Measurements from ENCODE around the gene SNRNP200.
"Not testable (repeated sequence)": the region's sequence is repeated elsewhere in the genome, so short reads cannot be mapped to it uniquely, and the experiment has no call there.

SNRNP200 gene

DNA sequence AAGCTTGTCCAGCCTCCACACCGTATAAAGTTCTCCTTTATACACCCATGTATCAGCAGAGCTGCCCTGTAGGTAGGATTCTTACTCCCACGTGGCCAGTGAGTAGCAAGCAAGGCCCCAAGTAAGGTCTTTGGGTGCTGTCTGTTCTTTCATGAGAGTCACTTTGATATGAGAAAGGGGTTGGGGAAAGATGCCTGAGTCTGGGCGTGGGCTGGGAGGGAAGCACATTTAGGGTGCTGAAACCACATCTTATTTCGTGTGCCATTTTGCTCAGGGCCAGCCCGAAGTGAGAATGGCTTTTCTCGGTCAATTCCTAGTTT is 19.3 kb upstream of the SNRNP200 start:
- DNase-seq: no peak

DNA sequence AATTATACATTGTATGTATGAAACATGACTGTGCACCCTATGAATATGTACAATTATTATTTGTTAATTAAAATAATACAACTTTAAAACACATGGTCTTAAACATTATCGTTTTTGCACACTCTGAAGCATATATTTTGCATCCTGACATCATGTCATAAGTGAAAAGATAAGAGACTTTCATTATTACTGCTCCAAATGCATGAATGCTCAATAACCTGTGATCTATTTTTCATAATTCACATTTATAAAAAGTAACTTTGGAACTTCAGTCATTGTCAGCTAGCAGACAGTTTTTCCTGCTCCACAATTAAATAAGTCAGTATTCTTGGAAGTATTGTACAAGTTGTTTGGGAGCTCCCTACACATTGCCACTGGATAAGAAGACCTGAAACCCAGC is 18.5 kb upstream of the SNRNP200 start:
- no peak for DNase-seq

DNA sequence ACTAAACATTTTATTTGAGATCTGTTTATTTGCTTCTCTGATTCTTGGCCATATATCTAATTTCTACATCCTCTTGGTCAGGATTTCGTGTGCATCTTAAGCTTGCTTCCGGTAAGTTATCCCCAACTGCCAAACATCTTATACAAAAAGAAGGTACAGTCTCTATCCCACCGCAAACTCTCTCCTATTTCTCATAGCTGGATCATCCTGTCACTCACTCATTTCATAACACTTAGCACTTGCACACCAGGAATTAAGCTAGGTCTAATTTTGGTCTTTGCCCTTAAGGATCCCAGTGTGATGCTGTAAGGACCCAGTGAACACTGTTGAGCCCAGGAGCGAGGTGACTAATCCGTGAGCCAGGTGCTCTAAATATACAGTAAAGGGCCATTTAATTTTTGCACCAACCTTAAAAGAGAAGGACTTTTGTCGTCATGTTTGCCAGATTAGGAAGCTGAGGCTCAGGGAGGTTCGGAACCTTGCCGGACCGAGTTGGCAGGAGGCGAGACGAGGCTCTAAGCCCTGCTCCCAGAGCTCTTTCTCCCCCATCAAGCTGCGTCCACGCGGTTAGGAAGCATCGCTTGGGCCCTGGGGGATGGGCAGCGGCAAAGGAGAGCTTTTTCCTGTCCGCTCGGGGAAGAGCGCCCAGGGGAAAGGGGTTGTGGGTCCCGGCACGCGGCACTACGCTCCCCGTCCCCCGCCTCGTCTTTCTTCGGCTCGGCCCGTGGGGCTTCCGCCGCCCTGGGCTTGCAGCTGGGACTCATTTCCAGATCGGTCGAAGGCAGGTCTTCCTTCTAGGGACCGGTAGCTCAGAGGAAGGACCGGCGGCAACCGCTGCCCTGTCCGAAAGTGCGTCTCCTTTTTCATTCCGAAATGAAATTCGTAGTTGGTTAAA is 15.6 kb upstream of the SNRNP200 start:
- DNase-seq: peak; percentile 22

DNA sequence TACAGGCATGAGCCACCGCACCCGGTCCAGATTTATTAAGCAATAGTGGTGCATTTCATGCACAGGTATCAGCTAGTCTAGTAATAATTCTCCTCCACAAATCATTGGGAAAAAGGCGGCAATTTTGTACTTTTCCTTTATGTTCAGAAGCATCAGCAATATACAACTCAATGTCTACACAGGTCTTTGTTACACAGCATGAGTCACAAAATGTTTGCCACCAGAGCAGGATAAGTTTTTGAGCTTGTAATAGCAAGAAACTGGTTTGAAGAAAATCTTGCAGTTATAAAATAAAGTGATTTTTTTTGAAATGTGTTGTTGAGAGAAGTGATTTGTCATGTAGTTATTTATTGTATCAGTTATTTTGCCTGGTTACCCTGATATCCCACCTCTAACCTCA is 15.0 kb upstream of the SNRNP200 start:
- no peak for DNase-seq

DNA sequence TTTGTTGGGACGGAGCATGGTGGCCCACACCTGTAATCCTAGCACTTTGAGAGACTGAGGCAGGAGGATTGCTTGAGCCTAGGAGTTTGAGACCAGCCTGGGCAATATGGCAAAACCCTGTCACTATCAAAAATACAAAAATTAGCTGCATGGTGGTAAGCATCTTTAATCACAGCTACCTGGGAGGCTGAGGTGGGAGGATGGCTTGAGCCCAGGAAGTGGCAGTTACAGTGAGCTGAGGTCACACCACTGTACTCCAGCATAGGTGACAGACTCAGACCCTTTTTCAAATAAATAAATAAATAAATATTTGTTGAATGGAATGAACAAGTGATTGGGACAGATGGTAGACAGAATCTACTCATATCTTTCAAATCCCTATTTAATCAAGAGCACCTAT is 14.1 kb upstream of the SNRNP200 start:
- DNase-seq: no peak

DNA sequence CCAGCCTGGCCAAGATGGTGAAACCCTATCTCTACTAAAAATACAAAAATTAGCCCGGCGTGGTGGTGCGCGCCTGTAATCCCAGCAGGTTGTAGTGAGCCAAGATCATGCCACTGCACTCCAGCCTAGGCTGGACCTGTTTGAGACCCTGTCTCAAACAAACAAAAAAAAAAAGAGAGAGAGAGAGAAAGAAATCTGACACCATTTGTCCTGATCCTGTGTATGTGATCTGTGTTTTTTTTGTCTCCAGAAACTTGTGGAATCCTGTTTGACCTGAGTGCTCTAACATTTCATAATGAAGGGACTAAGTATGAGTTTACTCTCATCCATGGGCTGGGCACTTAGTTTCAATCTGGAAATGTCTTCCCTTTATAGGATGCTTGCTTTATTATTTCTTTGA is 13.4 kb upstream of the SNRNP200 start:
- DNase-seq: no peak

DNA sequence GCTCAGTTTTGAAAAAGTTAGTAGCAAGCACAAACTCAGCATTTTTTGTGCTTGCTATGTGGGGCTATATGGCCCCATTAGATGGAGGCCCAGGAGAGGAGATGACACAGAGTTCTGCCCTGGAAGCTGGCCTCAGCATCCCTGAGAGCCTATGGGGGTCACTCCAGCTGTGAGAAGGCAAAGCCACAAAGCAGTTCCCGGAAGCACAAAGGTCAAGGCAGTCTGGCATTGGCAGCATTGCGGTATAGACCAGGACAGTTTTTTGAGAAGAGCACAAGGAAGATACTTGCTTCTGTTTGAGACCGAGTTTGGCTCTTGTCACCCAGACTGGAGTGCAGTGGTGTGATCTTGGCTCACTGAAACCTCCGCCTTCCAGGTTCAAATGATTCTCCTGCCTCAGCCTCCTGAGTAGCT is 12.2 kb upstream of the SNRNP200 start:
- no peak for DNase-seq

DNA sequence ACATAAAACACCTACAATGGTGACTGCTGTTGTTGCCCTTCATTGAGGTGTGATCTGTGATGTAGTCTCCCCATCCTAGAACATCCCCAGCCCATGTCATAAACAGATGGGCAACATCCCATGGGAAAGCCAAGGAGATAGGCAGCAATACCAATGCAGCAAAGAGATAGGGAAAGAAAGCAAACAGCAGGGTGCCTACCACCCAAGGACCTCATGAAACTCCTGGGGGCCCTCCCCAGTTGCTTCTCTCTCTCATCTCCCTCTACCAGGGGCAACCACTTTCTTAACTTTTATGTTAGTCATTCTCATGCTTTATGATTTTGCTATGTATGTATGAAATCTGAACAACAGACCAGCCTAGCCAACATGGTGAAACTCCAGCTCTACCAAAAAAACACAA is 11.7 kb upstream of the SNRNP200 start:
- no peak for DNase-seq

DNA sequence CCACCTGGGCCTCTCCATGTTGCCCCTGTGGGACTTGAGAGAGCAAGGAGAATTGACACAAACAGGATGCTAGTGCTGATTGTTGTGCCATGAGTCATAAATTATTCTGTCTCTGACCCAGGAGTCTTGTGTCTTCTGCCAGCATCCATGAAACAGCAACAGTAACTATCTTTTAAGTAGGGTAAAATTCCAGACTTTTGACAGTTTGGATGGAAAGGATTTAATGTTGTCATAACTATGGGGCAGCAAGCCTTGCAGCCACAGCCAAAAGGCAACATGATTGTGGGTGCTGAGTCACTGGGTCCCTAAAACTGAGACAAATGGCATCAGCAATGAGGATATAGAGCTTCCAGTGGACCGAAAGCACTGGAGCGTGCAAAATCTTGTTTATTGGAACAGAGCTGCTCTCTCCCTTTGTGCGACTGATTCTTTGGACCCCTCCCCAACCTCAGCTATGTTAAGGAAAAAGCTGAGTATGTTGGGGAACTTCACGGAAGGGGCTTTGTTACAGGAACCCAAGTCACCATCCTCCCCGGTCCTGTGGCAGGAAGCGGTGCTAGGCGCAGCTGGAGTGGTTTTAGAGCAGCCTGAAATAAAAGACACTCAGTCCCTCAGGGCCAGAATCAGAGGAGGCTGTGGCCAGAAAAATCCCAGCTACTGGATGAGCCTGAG is 10.2 kb upstream of the SNRNP200 start:
- DNase-seq: peak; percentile 11

DNA sequence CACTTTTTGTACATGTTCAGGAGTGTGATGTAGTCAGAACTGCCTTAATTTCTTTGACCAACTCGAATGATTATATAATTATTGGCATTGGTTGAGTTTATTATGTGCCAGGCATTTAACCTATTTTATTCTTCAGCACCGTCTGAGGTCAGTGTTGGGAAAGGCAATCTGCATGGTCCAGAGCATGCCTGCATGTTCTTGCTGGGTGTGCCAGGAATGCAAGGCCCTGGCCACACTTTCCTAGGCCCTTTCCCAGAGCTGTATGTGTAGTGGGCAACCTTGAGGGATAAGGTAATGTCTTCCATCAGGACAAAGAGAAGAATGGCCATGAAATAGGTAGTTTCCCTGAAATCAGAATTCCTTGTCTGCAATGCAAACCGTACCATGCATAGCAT is 9.7 kb upstream of the SNRNP200 start:
- DNase-seq: no peak

DNA sequence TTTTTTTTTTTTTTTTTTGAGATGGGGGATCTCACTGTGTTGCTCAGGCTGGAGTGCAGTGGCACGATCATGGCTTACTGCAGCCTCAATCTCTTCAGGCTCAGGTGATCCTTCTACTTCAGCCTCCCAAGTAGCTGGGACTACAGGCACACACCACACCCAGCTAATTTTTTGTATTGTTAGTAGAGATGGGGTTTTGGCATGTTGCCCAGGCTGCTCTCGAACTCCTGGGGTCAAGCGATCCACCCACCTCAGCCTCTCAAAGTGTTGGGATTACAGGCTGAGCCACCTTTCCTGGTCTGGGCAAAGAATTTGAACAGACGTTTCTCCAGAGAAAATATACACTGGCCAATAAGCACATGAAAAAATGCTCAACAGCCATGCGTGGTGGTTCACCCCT is 2.9 kb upstream of the SNRNP200 start:
- peak; percentile 6 for DNase-seq

DNA sequence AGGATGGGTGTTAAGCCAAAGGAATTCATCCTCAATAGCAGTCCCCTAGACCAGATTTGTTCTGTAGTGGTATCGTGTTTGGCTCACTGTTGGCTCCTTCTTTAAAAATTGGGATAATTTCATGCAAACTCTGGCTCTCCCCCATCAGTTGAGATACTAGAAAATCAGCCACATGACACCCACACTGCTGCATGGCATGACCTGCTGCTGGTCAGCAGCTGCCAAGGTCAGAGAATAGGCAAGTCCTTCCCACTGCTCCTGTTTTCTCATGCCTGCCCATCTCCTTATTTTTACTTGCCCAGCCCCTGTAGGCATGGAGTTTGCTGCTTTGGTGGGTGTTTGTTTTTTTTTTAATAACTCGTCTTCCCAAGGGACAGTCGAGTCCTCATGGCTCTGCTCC is 1.0 kb upstream of the SNRNP200 start:
- DNase-seq: no peak

DNA sequence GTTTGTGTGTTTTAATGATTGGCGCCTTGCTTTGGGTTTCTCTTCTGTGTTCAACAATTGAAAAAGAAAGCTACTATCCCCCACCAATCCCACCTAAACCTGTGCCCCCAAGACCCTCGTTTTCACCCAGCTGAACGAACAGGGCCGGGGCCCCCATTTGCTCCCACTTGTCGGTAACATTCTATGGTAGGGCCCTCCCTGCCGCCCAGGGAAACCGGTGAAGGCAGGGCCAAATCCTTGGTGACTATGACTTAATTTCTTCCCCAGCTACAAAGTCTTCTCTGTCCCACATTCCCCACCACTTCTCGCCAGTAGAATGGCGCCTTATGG is 598 bp upstream of the SNRNP200 start:
- no peak for DNase-seq

DNA sequence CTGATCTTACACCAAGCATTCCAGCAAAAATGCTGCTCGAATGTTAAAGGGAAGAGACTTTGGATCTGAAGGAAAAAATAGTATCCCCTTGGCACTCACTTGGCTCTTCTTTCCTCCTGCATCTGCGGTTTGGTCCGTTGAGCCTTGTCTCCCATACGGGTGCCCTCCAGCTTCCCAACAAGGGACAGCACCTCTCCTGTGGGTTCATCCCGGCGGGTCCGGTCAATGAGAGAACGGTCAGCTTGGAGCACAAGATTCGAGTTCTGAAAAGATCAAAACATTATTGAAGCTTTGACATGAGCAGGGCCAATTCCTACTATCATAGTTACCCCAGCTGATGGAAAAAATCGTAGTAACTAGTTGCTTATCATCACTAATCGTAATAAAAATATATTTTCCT is 740 bp downstream of the SNRNP200 start:
- no peak for DNase-seq

DNA sequence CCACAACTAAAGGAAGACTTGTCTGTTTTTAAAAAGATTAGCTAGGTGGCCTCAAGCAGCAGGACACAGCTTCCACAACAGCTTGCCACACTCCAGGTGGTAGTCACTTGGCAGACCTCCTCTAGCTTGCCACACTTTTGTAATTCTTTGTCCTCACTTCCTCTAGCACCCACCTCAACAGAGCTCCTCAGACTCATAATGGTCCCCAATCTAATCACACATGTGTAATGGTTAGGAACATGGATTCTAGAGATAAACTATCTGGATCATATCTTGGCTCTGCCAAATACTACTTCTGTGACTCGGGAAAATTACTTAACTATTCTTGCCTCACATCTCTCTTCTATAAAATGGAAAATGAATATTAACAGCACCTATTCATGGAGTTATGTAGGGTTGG is 3.5 kb downstream of the SNRNP200 start:
- DNase-seq: no peak

DNA sequence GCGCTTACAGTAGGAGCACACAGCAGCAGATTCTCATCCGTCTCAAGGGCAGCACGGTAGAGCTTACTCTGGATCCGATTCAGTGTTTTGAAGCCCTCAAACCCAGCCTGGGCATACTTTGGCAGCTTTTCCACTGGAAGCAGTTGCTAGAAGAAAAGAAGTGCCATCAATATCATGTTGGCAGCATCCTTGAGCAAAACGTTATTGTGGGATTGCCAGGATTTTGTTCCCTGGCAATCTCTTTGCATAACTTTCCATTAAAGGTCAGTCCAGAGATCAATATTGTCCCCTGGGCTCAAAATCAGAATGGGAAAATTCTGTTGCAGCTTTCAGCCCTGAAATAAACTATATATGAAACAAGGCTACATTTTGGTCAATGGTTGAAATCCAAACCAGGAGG is 8.4 kb downstream of the SNRNP200 start:
- no peak for DNase-seq

DNA sequence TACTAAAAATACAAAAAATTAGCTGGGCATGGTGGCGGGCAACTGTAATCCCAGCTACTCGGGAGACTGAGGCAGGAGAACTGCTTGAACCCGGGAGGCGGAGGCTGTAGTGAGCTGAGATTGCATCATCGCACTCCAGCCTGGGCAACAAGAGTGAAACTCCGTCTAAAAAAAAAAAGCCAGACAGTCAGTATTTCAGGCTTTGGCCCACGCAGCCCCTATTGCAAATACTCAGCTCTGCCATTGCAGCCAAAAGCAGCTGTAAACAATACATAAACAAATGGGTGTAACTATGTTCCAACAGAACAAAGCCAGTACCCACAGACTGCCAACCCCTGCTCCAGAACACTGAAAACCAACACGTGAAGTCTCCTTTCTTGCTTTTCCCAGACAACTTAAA is 11.1 kb downstream of the SNRNP200 start:
- not testable (repeated sequence) for DNase-seq

DNA sequence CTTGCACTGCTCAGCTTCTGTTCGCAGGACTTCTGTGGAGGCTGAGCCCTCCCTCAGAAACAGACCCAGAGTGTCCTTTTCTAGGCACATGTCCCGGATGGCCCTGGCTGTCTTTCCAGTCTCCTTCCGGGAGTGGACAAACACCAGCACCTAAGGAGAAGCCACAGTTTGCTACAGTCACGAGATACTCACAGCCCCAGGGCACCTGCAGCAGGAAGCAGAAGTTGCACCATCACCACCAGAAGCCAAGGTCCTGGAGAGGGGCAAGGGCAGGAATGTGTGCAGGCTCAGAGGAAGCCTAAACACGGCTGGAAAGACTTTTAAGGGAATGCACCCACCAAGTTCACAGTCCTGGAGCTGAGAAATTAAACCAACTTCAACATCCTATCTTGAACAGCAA is 13.6 kb downstream of the SNRNP200 start:
- DNase-seq: no peak

DNA sequence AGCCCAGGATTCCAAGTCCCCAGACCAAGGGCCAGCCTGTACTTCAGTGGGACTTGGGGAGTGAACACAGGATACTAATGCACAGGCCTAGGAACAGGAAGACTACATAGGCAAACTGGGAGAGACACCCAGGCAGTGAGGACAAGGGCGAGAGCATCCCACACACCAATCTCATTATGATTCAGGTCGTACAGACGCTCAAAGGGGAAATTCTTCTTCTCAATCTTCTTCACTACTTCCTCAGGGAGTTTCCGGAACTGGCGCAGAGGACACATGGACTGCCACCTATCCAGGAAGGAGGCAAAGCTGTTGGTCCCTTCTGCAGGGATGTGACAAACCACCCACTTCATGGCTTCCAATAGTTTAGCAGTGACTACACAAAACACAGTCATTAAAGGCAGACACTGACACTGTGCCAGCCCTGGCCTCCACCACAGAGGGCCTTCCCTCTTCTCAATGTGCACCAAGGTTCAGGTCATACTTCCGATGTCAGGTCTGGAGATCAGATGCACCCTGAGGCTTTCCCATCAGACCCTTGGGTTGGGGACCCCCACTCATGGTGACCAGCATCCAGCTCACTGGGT is 18.0 kb downstream of the SNRNP200 start:
- DNase-seq: no peak

DNA sequence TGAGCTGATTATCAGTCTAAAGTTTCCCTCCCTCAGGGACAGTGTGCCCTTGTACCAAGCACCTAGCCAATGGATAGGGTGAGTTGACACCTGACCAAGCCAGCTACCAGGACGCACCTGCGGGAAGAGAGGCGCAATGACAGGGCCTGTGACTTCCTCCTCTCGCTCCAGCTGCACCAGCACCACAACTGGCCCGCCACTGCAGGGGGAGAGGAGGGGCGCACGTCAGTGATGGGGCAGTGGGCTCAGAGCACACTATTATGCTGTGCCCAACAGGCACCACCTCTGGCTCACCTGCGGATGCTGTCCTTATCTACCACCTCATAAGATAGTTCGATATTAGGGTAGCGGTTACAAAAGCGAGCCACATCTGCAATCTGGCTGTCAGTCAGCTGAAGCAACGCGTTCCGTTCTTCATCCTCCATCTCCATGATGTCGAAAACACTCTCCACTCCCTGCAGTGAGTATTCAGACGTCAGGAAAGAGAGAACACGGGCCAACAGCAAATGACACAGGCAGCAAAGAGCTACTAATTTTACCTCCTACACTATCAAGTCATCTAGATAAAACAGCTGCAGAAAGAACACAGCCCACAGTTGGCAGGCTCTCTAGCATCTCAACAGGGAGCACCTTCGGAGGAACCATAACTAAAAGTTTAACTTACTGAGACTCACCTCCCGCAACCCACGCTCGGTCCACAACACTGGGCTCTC is 28.4 kb downstream of the SNRNP200 start:
- DNase-seq: no peak

DNA sequence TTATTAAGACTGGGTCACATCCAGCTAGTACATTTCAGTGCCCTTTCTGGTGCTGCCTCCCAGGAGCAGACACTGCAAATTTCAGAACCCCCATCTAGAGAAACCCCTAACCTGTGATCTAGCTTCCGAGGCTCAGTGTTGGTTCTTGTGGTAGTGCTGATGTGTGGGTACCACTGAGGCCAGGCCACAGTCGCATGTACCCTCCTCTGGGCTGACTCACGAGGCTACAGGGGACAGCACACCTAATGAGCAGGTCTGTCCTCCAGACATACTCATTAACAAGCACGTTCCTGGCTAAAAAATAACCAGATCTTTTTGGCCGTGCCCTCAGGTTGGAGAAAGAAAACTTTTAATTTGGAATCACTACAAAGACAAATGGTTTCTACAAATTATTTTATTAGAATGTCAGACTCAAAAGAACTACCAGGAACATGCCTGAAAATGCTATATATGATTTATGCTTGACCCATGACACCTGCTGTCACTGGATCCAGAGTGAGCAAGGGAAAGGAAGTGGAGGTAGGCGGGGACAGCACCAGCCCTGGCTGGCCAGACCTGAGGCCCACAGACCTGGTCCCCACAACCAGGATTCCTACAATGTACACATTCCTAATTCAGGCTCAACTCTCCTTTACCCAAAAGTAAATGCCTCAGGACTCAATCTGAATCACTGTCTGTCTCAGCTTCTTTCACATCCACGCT is 30.8 kb downstream of the SNRNP200 start:
- no peak for DNase-seq

DNA sequence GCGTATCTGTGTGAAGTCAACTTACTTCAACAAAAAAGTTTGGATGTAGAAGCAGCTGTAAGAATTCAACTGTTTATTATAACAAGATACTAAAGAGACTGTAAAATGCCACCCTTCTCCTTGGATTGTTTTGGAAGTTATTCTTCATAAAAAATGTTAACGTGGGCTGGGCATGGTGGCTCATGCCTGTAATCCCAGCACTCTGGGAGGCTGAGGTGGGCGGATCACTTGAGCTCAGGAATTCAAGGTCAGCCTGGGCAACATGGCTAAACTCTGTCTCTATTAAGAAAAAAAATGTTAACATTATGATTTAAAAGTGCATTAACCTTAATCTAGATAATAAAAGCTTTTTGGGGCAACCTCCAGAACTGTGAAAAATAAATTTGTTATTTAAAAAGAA is 31.6 kb downstream of the SNRNP200 start:
- no peak for DNase-seq

DNA sequence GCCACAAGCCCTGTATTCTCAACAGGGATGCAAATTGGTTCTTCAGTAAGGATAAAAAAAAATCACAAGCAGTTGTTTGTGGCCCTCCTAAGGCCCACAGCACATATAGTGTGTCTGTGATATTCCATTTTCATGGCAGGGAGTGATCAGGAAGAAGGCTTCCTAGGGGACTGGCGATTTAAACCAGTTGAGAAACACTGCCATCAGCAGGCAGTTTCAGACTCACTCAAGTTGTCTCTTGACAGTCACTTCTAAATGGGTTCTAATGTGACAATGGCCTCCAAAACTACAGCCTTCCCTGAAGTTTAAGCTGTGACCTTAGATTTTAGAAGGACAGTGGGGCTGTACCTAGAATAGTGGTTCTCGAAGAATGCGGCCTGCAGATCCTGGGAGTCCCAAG is 33.4 kb downstream of the SNRNP200 start:
- DNase-seq: no peak
